C4-2B (cell line): ENCODE data around the gene MBTPS2.
"Not testable (repeated sequence)": the region's sequence is repeated elsewhere in the genome, so short reads cannot be mapped to it uniquely, and the experiment has no call there.

Experiments used
- H3K27ac ChIP-seq: fragments of 450-650 bp; 2 replicates; pipeline ENCODE4 v1.5.1; 2017
- ZFX ChIP-seq: fragments of 450-650 bp; IDR thresholded peaks from 2 replicates; pipeline ENCODE4 v1.6.1; 2017
- TF ChIP-seq, protein P1 (sequence below): fragments of 450-650 bp; conservative IDR thresholded peaks from 2 replicates; pipeline ENCODE4 v1.5.1; 2017; ENCODE audit warnings: mild to moderate bottlenecking

Gene MBTPS2

DNA sequence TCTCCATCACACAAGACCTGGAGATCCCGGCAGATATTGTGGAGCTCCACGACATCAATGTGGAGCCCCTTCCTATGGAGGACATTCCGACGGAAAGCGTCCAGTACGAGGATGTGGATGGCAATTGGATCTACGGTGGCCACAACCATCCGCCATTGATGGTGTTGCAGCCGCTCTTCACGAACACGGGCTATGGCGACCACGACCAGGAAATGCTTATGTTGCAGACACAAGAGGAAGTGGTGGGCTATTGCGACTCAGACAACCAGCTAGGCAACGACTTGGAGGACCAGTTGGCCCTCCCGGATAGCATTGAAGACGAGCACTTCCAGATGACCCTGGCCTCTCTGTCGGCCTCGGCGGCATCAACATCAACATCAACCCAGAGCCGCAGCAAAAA lies 17.1 kb downstream of the MBTPS2 start:
- no peak overlapping the region for H3K27ac ChIP-seq
- TF ChIP-seq ZFX = no peak
- TF ChIP-seq, protein P1, sequence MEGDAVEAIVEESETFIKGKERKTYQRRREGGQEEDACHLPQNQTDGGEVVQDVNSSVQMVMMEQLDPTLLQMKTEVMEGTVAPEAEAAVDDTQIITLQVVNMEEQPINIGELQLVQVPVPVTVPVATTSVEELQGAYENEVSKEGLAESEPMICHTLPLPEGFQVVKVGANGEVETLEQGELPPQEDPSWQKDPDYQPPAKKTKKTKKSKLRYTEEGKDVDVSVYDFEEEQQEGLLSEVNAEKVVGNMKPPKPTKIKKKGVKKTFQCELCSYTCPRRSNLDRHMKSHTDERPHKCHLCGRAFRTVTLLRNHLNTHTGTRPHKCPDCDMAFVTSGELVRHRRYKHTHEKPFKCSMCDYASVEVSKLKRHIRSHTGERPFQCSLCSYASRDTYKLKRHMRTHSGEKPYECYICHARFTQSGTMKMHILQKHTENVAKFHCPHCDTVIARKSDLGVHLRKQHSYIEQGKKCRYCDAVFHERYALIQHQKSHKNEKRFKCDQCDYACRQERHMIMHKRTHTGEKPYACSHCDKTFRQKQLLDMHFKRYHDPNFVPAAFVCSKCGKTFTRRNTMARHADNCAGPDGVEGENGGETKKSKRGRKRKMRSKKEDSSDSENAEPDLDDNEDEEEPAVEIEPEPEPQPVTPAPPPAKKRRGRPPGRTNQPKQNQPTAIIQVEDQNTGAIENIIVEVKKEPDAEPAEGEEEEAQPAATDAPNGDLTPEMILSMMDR = no peak

DNA sequence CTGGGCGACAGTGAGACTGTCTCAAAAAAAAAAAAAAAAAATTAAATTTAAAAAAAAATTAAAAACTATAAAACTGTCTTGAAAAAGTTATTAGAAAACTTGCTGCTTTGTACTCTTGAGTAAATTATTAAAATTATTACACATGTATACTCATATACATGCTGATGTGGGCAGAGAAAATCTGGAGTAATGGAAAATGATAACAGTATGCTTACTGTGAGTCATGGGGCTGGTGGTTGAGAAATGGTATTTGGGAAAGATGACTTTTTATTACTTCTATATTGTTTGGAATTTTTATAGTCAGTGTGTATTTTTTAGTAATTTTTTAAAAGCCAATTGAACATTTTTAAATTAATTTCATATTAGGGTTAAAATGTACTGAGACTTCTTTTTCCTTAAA lies 23.8 kb downstream of the MBTPS2 start:
- no peak overlapping the region for H3K27ac ChIP-seq
- TF ChIP-seq, protein P1 = no peak
- no peak for TF ChIP-seq ZFX

DNA sequence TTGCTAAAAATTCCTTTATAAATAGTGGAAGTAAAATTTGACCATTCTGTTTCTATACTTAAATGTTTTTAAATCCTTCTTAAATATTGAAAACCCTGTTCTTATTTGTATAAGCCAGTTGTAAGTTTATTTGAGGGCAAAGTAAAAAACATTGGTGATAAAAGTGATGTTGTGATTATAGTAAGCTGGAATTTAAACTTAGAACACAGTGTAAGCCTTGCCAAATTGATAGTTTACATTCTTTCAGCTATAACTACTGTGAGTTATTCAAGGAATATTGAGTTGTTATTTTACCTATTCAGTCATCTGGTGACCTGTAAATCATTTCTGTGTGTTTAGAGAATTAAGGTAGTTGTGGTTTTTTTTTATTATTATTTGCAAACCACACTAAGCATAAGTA lies 26.0 kb downstream of the MBTPS2 start:
- no peak for TF ChIP-seq ZFX
- TF ChIP-seq, protein P1 = no peak
- no peak overlapping the region for H3K27ac ChIP-seq

DNA sequence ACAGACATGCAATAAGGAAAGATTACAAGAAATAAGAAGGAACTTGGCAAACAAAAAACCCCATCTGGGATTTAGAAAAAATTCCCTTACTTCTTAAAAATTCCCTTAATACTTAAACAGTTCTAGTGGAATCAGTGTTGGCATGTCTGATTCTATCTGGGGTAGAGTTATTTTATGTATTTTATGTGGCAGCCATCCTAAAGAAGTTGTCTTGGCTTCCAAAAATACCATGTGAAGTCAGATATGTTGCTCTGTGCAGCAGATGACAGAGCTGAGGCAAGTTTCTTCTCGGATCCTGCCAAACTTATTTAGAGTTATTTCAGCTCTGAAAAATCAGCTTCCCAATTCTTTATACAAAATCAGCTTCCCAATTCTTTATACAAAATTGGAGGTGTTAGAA lies 31.1 kb downstream of the MBTPS2 start:
- TF ChIP-seq, protein P1 = no peak
- TF ChIP-seq ZFX = no peak

DNA sequence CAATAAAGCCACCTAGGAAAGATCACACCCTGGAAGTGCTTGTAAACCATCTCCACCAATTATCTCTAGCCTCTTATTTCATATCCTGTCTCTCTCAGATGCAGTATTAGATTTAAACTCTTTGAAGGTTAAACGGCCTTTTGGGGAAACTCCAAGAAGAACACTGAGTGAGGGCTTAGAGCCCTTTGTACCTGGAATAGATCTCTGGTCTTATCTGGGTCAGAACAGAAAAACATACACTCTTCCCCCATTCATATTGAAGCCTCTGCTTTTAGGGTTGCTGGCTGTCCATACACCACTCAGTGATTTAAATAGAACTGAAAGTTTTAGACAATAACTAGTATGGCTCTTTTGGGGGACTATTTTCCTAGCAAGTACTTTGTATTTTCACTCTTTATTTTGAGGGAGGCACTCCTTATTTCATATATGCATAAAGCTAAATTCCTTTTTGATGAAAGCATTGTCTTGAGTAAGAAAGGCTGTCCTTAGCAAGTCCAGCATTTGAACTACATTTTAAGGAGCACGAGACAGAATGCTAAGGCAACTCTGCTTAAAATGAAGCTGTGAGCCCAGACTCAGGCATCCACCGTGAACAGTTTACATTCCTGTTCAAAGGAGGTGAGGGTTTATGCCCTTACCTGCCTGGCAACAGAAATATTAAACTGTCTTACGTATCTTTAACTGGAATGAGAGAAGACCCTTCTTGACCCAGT lies 33.8 kb downstream of the MBTPS2 start:
- TF ChIP-seq, protein P1 = no peak
- no peak for TF ChIP-seq ZFX
- H3K27ac ChIP-seq = no peak overlapping the region

More for the DNA sequence above, 31.1 kb downstream of the MBTPS2 start:
- no peak overlapping the region for H3K27ac ChIP-seq

DNA sequence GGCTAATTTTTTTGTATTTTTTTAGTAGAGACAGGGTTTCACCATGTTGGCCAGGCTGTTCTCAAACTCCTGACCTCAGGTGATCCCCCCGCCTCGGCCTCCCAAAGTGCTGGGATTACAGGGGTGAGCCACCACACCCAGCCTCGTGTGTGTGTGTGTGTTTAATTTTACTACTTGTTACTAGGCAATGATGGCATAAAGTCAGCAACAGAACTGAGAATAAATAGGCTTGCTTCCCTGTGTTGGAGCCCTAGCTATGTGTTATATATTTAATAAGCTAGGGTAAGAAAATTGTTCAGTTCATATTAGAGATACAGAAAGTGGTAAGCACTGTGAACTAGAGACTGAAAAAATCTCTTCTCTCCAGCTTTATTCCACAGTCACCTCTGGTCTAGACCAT lies 34.8 kb downstream of the MBTPS2 start:
- H3K27ac ChIP-seq = not testable (repeated sequence)

DNA sequence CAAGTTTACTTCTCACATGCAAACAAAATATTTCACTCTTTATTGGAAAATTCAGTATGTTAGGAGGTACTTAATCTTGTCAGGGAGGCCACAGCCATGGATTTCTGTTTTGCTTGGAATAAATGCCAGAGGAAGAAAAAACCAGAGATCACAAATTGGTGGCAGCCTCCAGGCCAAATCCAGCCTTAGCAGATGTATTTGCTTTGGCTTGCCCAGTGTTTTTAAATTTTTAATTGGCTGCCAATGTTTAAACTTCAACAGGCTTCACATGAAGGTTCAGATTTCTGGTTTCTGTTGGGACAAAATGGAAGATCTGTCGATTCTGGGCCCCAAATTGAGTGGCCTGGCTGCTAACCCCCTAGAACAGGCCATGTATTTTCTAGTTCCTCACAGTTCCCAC lies 35.6 kb downstream of the MBTPS2 start:
- TF ChIP-seq ZFX = no peak
- TF ChIP-seq, protein P1 = no peak
- H3K27ac ChIP-seq = no peak overlapping the region
